COLO668 (cell line): ENCODE data around the gene ACE.

Experiments
- DNase-seq: peaks from one replicate; lab custom pipeline; 2025; ENCODE audit not compliant: unreplicated experiment; lab: John Stamatoyannopoulos, UW

ACE gene

DNA sequence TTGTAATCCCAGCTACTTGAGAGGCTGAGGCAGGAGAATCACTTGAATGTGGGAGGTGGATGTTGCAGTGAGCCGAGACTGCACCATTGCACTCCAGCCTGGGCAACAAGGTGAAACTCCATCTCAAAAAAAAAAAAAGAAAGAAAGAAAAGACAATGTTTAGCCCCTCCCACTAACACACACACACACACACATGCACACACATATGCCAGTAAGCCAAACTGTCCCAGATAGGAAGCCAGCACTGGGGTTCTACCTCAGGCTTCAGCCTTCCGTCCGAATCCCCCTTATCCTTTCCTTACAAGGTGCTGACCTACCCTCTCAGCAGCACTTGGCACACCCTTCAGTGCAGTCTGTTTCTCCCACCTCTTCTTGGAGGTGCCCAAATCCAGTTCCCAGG, 37.6 kb downstream of the ACE start:
- no peak for DNase-seq

DNA sequence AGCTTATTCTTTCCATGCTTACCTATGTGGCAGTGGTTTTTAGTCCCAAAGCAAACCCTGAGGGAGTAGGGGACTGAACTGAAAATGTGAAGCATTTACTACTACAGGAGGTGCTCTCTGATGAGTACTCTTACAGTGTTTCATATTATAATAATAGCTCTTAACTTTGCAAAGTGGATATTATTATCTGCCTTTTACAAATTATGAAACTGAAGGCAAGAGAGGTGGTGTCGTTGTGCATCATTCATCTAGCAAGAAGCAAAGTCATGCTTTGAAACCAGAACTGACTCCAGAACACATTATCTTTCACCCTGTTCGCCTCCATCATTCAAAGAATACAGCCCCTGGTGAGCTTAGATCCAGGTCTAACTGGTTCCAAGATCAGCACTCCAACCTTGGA, 38.1 kb downstream of the ACE start:
- no peak for DNase-seq

DNA sequence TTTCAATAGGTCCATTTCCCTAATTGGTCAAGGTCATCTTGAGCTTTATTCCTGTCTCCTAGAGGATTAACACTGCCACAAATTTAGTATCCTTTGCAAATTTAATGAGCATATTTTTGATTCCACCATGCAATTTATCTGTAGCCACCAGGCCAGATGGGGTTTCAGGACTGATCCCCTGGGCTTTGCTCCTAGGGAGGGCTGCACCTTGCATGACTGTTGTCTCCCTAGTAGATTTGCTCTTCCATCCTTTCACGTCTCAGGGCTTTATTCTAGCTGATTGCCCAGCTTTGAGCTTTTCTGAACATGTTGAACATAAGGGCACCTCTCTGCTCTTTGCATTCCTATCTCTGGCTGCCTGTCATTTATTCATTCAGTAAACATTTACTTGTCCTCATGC, 38.6 kb downstream of the ACE start:
- no peak for DNase-seq

DNA sequence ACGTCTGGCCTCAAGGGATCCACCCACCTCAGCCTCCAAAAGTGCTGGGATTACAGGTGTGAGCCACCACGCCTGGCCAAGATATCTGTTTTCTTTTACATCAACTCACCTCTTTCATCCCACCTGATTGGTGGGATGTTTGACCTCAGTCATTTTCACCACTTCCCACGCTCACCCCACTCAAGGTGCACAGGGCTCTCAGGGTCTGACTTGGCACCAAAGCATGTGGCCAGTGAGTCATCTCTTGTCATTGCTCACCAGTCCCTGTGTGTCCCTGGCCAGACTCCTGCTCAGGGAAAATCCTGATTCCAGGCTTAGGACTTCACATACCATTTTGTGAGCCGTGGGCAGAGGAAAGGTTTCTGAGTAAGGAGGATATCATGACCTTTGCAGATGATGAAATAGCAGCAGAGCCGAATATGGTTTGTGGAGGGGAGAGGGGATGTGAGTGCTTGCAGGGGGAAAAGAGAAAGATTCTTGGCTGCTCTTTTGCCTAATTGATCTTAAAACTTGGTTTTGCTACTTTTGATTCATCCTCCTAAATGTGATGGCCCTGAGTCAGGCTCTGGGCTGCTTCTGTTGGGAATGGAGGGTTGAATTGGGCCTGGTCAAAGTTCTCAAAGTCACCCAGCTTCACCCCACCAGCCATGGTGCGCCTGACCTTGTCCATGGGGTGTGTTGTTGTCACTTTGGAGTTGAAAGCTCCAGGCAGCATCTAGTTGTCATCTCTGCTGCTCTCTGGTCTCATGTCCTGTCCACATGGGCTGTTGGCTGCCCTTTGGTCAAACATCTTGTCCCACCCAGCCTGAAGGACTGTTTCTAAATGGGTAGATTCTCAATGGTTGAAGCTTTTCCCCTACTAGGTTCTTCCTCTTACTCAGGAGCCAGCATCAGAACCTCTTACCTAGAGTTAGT, 40.3 kb downstream of the ACE start:
- no peak for DNase-seq

DNA sequence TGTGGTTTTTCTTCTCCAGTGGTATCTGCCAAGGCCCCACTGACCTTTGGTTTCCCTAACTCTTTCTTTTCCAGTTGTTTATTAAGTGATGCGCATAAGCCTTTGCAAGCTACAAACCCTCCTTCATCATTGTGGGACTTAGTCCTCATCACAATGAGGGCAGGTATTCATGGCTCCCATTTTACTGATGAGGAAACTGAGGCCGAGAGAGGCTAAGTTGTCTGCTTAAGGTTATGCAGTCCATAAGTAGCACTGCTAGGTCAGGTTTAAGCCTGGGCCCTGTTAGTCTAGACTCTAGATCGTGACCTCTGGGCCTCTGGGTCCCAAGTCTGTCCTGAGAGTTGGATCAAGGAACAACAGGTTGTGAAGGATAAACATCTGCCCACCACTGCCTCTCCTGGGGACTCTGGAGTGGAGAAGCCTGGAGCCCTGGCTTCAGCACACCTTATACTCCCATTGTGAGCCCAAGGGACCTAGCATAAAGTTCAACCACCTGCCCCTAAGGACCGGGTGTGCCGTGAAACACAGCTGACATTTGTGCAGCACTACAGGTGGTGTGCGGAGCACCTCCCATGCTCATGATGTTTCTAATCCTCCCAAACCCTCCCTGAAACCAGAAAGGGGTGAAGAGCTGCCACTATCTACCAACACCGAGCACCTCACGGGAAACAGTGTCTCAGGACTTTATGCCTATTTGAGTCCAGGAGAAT, 41.1 kb downstream of the ACE start:
- DNase-seq, result peak; percentile 22

DNA sequence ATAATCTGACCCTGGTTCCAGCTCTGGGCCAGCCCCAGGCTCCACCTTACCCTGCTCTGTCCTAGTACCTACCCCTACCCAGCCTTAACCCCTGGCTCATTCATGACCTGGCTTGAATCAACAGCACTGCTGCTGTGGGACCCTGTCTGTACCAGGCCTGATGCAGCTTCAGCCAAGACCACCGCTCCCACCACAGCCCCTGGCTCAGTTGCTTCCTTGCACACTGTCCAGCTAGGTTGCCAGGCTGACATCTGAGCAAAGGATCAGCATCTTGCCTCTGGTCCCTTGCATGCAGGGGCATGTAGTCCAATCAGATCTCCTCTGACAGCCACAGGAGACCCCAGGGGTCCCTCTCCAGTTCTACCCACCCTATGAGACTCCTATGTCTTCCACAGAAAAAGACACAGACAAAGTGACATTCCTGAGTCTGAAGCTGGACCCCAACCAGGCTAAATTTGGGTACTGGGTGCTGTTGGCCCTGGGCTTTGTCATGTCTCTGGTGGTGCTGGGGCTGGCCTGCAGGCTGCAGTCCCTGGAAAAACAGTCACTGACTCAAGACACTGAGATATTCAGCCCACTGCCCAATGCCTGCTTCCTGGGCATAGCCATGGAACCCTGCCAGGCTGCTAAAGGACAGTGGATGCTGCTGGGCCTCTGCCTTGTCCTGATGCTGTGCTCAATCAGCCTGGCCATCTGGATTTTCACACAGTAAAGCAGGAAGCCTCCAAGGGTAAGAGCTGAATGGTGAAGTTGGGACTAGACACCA, 42.4 kb downstream of the ACE start:
- DNase-seq, result no peak

DNA sequence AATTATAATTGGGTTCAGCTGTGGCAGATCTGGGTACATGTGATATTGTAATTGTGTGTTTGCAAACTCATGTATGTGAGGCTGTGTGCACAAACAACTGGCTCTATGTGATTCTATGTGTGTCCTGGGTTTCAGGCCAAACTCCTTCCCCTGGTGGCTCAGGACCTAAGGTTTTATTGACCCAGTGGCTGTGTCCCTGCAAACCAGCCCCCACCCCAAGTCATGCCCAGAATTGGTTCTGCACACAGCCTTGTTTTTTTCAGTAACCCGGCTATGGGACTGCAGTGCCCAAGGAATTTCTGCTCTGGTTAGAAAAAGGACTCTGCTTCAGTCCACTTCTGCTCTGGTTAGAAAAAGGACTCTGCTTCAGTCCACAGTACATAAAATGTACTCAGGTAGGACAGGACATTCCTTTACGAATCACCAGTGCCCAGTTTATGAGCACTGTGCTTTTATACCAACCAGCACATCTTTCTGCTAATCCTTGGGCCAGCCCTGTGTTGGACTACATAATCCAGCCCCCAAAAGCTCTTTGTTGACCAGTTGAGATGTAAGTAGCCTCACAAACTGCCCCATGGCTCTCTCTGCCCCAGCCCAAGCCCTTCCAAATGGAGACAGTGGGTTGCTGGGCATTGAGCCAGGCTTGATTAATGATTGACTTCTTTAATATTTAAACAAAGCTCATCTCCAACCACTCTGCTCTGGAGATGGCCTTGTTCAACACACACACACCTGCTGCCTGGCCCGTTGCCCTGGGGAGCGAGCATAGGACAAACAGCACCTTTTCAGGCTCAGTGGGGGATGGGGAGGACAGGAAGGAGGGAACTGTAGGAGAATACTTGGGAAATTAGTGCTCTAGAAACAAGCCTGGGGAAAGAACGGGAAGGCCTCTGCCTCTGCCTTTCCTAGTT, 43.4 kb downstream of the ACE start:
- peak; percentile 96 for DNase-seq

DNA sequence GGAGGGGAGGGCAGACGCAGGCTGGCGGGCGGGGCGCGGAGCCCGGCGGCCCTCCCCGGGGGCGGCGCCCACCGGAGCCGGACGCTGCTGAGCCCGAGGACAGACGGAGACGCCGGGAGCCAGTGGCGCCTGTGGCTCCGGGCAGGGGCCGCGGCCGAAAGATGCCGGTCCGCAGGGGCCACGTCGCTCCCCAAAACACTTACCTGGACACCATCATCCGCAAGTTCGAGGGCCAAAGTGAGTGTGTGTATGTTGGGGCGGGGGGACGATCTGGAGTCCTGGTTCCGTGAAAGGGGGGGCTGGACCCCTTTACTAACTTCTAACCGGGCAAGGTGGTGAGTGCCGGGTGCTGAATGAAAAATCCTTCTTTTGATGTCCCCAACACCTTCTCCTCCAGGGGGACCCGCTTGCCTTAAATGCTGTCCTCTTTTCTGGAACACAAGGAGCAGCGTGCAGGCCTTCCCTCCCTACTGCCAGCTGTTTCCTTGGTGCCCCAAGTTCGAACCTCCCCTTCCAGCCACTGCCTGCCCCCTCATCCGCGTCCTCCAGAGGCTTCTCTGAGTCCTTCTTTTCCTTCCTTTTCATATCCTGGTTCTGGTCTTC, 46.5 kb downstream of the ACE start, which contains the start of gene KCNH6:
Gene KCNH6 (plus strand): TSS at position 106 of the 603 bp plus-strand sequence. CDS start 56 bp downstream, at position 162.
- peak; percentile 15 for DNase-seq

DNA sequence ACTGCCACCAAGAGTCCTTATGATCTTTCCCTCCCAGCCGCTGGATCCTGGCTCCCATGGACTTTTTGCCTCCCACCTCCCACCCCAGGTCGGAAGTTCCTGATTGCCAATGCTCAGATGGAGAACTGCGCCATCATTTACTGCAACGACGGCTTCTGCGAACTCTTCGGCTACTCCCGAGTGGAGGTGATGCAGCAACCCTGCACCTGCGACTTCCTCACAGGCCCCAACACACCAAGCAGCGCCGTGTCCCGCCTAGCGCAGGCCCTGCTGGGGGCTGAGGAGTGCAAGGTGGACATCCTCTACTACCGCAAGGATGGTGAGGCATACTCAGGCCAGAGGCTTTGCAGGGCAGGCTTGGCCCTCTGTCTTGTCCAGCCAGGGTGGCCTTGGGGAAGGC, 47.2 kb downstream of the ACE start:
- DNase-seq, result peak; percentile 15

DNA sequence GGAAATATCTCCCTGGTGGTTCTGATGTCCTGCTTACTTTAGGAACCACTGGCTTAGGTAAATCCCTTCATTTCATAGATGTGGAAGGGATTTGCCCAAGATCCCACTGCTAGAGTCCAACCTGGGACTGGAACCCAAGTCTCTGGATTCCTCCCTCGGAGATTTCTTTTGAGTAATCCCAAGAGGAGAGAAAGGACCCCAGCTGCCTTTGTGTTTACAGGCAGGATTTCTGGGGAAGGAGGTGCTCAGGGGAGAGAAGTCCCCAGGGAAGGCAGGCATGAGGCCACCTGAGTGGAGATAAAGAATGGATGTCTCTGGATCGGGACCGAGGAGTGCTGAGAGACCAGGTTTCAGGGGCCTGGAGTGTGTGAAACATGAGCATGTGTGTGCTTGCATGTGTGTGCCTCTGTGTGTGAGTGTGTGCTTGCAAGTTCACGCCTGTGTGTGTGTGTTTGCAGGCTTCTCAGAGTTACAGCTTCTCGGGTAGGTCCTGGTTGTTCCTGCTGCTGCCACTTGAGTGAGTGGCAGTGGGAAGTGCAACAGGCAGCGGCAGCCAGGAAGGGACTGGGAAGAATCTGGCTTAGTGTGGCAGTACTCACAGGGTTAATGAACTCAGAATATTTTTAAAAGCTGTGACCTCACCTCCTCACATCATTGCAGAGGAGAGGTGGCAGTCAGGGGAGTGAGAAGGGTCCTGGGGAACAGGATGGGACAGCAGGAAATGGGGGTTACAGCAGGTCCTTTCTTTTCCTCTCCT, 48.5 kb downstream of the ACE start:
- peak; percentile 4 for DNase-seq

DNA sequence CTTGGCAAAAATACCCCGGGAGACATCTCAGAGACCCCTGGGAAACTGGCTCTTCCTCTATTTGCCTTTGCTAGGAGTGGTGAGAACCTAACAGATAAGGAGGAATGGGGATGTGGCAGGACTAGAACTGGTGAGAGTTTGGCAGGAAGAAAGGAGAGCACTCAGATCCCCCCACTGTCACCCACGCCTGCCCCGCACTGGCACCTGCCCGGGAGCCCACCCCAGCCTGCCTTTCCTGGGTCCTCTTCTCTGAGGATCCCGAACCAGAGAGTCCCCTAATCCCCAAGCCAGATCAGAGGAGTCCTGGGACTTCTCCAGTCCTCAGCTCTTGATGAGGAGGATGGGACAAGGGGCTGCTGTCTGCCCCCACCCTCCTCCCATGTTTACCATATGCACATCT, 50.0 kb downstream of the ACE start:
- DNase-seq, result no peak

DNA sequence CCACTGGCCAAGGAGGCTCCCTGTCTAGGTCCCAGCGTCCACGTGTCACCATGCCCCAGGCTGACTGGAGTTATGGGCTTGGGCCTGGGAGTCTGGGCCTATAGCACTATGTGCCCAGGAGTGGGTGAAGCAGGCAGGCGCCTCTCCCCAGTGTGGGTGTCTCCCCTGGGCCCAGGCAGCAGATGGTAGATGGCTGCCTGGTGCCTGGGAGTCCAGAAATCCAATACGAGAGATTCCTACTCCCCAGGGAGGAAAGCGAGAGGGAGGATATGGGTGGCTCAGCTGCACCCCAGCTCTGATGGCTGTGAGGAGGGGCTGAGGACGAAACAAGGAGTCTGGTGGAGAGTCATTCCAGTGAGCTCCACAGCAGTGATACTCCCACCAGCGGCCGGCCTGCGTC, 51.3 kb downstream of the ACE start:
- DNase-seq, result no peak

DNA sequence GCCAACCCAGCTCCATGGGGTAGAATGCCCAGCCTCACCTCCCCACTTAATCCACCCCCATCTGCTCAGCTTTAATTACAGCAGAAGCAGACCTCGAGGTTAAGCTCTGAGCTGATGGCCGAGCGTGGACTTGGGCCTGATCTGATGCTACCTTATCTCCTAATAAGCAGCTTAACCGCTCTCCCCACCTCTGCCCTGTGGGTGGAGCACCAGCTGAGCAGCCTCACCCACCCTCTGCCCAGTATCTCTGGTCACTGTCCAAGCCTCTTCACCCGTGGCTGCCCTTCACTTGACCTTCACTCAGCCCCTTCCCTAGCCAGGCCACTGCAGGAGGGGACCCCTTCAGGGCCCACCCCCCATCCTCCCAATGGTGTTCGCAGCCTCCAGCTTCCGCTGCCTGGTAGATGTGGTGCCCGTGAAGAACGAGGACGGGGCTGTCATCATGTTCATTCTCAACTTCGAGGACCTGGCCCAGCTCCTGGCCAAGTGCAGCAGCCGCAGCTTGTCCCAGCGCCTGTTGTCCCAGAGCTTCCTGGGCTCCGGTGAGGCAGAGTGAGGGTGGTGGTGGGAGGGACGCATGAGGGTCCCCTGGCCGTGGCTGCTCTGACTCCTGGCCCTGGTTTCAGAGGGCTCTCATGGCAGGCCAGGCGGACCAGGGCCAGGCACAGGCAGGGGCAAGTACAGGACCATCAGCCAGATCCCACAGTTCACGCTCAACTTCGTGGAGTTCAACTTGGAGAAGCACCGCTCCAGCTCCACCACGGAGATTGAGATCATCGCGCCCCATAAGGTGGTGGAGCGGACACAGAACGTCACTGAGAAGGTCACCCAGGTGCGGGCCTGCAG, 53.1 kb downstream of the ACE start:
- DNase-seq, result no peak

DNA sequence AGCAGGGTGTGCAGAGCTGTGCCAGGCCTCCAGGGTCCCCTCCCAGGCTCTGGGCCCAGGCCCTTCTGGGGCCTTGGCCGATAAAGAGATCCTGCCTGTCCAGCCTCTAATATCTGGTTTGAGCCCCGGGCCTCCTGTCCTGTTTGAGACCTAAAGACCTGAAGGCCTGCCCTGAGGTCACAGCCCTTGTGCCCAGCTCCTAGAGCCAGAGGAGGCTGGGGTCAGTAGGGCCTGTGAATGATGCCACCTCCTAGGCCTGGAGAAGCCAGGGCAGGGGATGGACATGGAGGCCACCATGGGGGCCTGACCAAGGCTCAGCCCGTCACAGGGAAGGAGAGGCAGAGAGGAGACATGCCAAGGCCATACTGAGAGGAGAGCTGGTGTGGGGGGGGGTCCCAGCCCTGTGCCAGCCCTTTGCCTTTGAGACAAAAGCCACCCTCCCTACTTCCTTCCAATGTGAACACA, 53.7 kb downstream of the ACE start:
- DNase-seq, result no peak

DNA sequence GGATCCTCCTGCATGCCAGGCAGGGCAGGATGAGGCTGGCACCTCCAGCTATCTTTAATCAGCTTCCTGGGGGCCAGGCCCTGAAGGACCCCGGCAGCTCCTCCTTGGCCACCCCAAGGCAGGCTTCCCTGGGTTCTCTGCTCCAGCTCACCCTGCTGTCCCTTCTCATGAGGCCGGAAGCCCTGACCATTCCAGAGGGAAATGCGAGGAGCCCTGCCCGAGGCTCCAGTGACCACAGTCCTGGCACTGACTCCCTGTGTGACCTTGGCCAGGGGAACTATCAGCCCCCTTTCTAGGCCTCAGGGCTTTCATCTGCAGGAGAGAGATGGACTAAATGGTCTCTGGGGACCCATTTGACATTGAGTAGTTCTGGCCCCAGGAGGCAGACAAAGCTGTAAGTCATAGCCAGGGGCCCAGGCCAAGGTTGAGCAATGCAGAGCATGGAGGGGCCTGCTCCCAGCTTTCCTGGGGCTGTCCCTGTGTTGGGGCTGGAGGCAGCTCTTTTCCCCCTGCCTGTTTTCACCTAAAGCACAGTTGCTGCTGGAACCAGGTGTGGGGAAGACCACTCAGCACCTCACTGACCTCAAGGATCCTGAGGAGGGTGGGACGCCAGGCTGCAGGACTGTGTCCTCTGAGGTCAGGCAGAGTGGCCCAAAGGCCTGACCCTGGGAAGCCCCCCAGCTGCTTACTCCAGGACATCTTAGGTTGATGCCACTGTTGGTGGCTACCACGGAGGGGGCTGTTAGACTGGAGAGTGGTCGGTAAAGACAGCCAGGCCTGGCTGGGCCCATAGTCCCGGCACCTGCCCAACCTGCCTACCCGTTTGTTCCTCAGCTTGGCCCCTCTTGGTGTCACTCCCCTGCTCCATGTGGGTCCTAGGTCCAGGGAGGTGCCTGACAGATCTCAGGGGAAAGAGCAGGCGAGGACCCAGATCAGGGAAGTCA, 54.4 kb downstream of the ACE start:
- no peak for DNase-seq

DNA sequence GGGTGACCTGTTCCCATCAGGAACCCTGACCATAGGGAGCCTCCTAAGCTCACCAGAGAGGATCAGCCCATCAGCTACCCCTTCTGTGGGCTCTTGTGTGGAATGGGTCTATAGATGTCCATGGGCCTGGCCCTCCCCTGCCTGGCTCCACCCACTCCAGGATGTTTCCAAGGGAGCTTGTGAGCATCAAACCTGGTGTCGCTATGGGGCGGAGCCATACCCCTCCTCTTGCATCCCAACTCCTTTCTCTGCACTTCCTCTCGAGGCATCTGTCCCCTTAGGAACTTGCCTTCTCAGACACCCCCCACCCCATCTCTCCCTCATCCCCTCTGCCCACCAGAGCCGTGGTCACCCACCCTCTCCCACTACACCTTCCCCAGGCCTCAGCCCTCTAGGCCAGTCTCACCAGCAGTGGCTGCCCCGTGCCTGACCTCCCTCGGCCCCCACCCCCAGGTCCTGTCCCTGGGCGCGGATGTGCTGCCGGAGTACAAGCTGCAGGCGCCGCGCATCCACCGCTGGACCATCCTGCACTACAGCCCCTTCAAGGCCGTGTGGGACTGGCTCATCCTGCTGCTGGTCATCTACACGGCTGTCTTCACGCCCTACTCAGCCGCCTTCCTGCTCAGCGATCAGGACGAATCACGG, 56.7 kb downstream of the ACE start:
- peak; percentile 39 for DNase-seq

DNA sequence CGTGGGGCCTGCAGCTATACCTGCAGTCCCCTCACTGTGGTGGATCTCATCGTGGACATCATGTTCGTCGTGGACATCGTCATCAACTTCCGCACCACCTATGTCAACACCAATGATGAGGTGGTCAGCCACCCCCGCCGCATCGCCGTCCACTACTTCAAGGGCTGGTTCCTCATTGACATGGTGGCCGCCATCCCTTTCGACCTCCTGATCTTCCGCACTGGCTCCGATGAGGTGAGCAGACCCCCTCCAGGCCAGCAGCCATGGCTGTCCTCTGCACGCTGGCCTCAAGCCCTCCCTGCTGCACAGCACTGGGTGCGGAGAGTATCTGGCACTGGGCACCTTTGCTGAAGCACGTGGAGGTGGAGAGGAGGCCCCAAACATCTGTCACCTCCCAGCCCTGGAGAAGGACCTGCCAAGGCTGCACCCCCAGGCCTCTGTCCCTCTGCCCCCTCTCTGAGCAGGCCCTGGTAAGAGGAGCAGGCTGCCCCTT, 57.3 kb downstream of the ACE start:
- DNase-seq, result no peak
